Neural cell (in vitro differentiated cells): Measurements from ENCODE around the gene IL7R.
"Not testable (repeated sequence)": the region's sequence is repeated elsewhere in the genome, so short reads cannot be mapped to it uniquely, and the experiment has no call there.

Experiments used
- CTCF ChIP-seq: fragments of 450-650 bp; IDR thresholded peaks from 2 replicates; pipeline ENCODE4 v1.5.1; 2014; ENCODE audit warnings: antibody characterized with exemption, mild to moderate bottlenecking, moderate library complexity; ENCODE audit not compliant: poor library complexity, severe bottlenecking
- EP300 ChIP-seq: fragments of 450-650 bp; conservative IDR thresholded peaks from 2 replicates; pipeline ENCODE4 v1.6.1; 2014; ENCODE audit warnings: antibody characterized with exemption, mild to moderate bottlenecking, moderate library complexity; ENCODE audit not compliant: poor library complexity, severe bottlenecking
- EZH2 ChIP-seq: fragments of 200-600, 300-800 bp; shearing (Covaris generic), sonication (generic); IDR thresholded peaks from 2 replicates; pipeline ENCODE4 v1.6.1; 2014; ENCODE audit warnings: antibody characterized with exemption, low read length, borderline replicate concordance, mild to moderate bottlenecking; ENCODE audit not compliant: insufficient read depth, poor library complexity, severe bottlenecking
- POLR2AphosphoS5 ChIP-seq: IDR thresholded peaks from 2 replicates; pipeline ENCODE4 v1.6.1; 2012
- RAD21 ChIP-seq: fragments of 450-650 bp; conservative IDR thresholded peaks from 2 replicates; pipeline ENCODE4 v1.6.1; 2014; ENCODE audit warnings: antibody characterized with exemption, mild to moderate bottlenecking, moderate library complexity
- REST ChIP-seq: IDR thresholded peaks from 2 replicates; pipeline ENCODE4 v1.6.1; 2012; ENCODE audit warnings: borderline replicate concordance

GRCh38 chr5:35845508-35845907 is 11.2 kb upstream of the IL7R start:
- TF ChIP-seq RAD21, POLR2AphosphoS5, CTCF, EZH2, EP300, REST: not testable (repeated sequence)
